Activated CD8-positive, alpha-beta memory T cell treated with anti-CD3 and anti-CD28 coated beads for 48 hours (primary cell): ENCODE measurements around the gene ZDHHC24.
"Not testable (repeated sequence)": the region's sequence is repeated elsewhere in the genome, so short reads cannot be mapped to it uniquely, and the experiment has no call there.

Source experiments
- DNase-seq, 3 experiments: peaks; one replicate each; pipeline ENCODE4 v3.0.0-alpha.2; 2020; ENCODE audit warnings: low read depth in 2 of 3, low spot score in 2 of 3

ZDHHC24 gene

DNA sequence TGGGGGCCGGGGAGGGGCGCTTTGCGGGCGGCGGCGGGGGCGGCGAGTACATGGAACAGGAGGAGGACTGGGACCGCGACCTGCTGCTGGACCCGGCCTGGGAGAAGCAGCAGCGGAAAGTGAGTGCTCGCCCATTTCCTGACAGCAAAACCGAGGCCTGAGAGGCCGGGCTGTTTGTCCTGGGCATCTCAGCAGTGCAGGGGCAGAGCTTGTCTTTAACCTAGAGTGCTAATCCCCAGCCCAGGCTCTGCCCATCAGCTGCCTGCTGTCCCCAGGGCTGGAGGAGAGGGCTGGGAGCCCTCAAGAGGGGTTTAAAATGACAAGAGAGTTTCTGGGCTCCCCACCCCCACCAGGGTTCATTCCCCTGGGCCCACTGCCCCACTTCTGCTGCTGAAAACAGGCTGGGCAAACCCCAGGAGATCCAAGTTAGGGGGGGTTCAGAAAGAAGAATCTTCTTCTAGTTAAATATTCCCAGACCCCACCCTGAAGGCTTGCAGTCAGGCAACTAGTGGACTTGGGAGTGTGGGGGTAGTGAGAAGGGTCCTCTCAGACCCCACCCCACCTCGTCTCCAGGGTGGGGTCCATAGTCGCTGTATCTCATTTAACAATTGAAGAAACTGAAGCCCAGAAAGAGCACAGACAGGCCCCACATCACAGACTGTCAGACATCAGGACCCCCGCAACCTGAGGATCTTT is 1.3 kb upstream of the ZDHHC24 start:
- no peak for DNase-seq

DNA sequence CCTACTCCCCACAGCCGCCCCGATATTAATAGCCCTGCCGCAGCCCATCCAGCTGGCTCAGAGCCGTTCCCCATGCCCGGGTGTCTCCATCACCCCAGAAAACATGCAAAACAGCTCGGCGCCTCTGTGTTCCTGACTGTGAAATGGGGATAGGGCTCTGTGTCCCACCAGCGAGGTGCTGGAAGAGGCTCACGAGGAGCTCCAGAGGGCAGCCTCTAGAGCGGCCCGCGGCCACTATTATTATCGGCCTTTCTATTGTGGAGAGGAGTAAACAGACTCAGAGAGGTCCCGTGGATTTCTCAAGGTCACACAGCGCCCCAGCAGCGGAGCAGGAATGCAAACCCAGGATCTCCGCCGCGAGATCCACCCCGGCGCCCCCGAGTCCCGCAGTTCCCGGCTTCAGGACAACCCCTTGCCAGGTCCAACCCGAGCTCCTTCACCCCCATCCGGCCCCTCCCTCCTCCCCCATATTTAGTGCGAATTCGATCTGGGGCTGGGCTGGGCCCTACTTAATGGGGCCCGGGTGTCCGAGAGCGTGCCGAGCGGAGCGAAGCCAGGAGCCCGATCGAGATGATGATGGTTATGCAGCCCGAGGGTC is 619 bp upstream of the ZDHHC24 start, which contains the start of gene ACTN3:
Gene ACTN3, plus strand, starts transcription at position 536 of the 598 bp plus-strand sequence. Its CDS starts 35 bp downstream, at position 571.
- DNase-seq = no peak

DNA sequence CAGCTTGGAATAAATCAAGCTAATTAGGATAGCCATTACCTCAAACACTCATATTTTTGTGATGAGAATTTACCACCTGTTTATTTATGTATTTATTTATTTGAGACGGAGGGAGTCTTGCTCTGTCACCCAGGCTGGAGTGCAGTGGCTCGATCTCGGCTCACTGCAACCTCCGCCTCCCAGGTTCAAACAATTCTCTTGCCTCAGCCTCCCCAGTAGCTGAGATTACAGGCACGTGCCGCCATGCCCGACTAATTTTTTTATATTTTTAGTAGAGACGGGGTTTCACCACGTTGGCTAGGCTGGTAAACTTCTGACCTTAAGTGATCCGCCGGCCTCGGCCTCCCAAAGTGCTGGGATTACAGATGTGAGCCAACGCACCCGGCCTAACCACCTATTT is 896 bp downstream of the ZDHHC24 start:
- not testable (repeated sequence) for DNase-seq

DNA sequence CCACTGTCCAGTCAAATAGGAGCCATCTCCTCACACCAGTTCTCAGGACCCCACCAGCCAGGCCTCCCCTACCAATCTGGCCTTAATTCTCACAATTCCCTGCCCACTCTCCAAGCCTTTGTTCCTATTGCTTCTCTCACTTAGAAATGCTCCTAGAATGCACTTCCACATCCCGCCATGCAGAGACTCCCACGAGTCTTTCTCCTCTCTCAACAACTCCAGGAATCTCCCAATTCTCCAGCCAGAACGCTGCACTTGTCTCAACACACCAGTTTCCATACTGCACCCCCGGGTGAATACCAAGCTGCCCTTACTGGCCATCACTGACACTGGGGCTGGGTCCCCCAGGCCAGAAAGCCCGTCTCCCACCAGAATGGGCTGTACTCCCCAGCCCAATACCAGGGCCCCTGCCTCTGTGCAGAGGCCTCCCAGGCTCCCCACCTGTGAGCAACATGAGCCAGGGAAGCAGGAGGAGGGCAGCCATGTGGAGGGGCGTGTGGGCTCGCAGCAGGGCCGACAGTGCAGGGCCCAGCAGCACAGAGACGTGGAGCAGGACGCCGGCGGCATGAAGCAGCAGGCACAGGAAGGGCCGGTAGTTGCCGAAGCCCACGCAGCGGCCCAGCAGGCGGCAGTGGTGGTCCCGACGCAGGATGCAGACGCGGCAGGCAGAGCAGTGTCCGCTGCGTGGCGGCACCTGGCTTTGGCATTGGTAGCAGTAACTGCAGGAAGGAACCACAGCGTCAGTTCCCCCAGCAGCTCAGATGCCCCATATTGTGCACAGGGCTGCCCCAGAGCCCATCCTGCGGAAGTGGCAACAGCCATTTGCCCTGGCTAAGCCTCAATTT is 2.4 kb downstream of the ZDHHC24 start:
- peak in 2 of 3 experiments; percentile 36 for DNase-seq

DNA sequence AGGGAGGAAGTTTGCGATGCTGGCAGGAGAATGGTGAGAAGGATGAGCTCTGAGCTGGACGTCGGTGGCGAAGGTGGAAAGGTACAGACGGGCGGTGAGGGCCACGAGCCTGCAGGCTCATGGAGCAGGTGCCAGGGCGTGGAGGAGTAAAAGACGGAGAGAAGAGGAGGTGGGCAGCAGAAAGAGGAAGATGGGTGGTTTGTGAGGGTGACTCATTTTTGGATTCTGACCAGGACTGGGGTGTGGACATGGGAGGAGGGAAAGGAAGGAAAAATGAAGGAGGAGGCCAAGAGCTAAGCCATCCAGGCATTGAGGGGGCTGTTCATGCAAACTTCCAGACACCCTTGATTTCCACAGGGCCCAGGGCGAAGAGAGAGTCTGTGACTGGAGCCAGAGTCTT is 3.5 kb downstream of the ZDHHC24 start:
- DNase-seq = no peak

DNA sequence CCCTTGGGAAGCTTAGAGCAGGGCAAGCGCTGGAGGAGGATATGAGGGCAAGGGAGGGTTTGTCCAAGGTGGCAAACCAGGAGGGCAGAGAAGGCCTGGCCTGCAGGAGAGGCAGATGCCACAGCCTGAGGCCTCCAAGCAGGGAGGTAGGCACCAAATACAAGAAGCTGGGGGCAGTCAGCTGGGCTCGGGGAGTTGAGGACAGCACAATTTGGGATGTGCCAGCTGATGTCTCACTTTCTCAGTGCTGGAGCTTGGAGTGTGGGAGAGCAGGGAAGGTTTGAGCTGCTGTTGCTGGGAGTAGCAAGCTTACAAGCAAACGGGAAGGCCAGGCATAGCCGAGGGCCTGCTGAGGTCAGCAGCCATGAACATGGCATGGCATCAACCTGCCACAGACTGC is 4.0 kb downstream of the ZDHHC24 start:
- no peak for DNase-seq

DNA sequence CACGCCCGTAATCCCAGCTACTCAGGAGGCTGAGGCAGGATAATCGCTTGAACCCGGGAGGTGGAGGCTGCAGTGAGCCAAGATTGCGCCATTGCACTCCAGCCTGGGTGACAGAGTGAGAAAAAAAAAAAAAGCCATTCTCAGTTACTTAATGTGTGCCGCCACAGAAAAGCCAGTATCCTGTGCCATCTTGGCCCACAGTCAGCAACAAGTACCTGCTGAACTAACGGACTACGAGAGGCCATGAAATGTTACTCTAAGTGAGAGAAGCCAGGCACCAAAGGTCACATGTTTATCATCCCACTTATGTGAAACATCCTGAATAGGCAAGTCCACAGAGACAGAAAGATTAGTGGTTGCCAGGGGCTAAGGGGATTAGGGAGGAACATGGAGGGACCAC is 5.2 kb downstream of the ZDHHC24 start:
- DNase-seq = not testable (repeated sequence)

DNA sequence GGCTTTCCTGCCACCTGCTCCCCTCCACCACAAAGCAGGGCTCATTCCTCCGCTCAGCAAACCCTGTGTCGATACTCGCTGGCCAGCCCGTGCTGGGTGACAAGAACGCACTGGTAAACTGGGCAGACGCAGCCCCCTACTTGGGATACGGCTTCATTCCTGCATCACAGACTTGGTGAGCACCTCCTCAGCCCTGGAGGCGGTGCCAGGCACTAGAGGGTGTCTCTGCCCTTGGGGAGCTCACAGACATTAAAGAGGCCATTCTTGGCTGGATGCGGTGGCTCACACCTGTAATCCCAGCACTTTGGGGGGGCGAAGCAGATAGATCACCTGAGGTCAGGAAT is 6.0 kb downstream of the ZDHHC24 start:
- no peak for DNase-seq

DNA sequence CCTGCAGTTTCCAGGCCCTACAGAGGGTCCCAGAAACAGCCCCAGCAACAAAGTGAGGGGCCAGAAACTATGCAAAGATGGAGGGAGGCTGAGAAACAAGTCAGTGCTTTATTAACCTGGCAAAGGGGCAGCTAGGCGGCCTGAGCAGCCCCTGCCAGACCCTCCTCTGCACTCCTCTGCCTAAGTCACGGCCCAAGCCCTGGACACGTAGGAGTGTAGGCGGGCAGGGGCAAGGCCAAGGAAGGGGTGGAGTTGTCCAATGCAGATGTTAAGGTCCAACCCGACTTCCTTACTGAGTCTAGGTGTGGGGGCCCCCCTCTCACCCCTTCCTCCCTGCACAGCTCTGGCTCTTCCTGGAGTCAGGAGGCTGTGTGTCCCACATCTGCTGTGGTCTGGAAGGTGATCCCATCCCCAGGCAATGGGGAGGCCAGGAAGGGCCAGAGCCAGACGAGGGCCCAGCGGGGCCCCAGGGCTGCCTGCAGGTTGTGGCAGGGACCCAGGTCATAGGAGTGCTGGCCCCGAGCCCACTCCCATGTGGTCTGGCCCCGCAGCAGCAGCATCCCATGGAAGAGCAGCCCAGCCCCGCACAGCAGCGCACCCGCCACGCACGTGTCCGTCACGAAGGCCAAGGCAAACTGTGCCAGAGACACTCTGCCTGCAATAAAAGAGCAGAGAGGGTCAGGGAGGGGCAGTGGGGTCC is 6.5 kb downstream of the ZDHHC24 start:
- no peak for DNase-seq

DNA sequence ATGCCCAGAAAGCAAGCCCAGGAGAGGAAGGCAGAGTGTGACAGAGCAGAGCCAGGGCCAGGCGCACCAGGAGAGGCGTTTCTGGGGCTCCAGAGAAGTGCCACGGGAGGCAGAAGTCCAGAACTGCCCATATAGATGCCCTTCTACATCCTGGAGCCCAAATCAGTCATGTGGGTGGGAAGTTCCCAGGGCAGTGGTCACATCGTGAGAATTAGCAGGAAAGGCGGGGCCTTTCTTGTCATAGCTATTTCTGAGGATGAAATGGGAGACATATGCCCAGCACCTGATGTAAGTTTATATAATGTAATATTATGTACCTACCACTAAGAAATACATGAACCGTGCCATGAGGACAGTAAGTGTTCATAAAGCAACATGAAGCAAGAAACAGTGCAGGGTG is 13.1 kb downstream of the ZDHHC24 start:
- DNase-seq = no peak

DNA sequence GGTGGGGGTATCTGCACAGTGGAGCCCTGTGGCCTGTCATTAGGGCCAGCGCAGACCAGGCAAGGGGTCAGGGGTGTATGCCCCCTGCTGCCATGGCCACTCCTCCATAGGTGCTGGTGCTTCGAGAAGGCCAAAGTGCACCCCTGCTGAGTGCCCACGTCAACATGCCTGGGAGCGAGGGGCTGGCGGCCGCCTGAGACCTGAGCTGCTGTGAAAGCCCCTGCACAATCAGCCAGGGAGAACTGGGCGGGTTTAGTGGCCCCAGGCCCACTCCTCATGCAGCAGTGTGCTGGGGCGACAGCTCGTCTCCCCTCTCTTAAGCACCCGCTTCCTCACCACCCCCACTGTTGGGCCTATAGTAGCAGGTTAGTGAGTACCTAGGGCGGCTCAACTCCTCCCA is 14.0 kb downstream of the ZDHHC24 start:
- no peak for DNase-seq

DNA sequence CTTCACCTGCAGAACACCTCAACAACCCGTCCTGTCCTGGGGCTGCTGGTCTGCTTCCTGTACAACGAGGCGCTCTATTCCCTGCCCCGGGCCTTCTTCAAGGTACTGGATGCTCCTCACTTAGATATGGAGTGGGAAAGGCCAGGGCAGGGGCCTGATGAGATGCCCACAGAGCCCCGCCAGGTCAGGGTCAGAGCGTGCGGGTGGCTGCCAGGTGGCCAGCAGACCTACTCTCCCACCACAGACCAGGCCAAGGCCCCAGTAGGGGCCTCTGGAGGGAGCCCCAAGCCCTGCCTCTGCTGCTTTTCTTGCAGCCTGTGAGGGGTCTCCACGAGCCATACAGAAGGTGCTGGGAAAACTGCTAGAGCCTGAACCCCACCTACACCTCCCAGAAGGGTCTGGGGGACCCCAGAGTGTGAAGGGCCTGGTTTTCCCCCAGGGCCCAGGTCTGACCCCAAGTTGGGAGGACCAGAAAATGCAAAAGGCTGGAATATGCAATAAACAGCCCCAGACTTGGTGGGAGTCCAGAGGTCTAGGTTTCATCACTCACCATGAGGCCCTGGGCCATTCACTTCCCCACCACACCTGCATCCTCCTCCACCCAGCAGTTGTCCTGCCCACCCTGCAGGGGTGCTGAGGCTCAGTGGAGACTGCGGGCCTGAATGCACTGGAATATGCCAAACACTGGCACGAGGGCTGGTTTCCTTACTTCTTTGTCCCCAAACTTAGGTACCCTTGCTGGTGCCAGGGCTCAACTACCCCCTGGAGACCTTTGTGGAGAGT is 14.7 kb downstream of the ZDHHC24 start:
- no peak for DNase-seq

DNA sequence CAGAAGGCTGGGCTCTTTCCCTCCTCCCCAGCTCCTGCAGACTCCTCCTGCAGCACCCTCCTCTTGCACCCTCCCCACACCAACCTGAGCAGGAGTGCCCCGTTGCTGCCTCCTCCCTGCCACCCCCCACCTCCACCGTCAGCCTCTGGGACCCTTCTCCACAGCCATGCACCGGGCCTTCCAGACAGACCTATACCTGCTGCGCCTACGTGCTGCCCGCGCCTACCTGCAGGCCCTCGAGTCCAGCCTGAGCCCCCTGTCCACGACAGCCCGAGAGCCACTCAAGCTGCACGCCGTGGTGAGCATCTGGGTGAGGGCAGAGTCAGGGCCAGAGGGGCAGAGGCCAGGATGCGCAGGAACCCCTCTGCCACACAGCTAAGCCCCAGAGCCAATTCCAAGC is 16.2 kb downstream of the ZDHHC24 start:
- DNase-seq = no peak

DNA sequence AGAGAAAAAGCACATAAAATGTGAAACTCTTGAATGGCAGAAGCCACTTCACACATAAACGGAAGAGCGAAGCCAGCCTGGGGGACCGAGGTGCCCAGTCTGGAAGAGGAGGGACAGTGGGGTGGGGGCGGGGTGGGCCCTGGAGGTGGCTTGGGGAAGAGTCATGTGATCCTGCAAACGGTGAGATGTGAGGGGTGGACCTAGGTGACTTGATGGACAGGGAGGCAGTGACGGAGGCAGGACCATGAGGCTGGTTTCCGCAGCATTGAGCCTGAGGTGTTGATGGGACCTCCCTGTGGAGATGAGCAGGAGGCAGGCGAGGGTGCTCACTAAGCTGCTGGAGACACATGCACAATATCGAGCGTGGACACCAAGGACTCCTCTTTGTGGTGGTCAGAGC is 16.8 kb downstream of the ZDHHC24 start:
- no peak for DNase-seq

DNA sequence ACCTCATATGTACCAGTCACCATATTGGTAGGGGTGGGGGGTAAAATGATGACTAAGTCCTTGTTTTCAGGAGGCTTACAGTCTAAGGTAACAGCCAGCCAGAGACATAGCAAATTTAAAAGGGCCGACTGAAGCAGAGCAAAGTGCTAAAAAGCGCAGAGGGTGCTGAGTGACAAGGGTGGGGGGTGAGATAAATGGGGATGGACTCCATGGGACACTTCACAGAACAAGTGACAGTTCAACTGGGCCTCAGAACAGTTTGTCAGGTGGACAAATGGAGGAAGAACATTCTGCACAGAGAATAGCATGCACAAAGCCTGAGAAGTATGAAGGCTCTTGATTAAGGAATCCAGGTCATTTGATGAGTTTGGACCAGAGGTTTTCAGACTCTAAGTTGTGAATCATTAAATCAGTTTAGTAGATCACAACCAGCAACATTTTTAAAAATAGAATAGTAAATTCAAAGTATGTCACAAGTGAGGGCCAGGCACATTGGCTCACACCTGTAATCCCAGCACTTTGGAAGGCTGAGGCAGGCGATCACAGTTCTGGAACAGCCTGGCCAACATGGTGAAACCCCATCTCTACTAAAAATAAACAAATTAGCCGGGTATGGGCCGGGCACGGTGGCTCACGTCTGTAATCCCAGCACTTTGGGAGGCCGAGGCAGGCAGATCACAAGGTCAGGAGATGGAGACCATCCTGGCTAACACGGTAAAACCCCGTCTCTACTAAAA is 21.4 kb downstream of the ZDHHC24 start:
- DNase-seq = no peak

DNA sequence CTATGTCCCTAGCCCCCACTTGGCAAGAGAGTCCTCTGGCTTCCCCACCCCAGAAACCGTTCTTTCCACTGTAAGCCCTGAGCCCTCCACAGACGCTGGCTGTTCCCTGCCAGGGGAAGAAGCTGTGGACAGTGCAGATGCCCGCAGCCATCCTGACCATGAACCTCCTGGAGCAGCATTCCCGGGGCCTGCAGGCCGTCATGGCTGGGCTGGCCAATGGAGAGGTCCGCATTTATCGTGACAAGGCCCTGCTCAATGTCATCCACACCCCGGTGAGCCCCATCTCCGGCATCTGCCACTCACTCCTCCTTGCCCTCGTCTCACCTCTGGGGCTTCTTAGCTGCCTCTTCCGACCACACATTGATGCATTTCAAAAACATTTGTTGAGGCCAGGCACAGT is 22.2 kb downstream of the ZDHHC24 start:
- no peak for DNase-seq

DNA sequence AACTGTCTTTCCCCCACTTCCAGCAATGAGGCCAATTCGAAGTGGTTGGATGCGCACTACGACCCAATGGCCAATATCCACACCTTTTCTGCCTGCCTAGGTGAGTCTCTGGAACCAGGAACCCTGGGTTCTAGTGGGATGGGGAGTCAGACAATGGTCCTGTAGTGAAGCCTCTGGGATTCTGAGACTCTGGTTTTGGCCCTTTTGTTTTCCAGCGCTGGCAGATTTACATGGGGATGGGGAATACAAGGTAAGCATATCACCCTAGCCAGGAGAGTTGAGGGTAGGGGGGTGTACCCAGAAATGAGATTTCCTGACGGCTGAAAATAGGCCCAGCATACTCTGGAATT is 34.9 kb downstream of the ZDHHC24 start:
- no peak for DNase-seq

DNA sequence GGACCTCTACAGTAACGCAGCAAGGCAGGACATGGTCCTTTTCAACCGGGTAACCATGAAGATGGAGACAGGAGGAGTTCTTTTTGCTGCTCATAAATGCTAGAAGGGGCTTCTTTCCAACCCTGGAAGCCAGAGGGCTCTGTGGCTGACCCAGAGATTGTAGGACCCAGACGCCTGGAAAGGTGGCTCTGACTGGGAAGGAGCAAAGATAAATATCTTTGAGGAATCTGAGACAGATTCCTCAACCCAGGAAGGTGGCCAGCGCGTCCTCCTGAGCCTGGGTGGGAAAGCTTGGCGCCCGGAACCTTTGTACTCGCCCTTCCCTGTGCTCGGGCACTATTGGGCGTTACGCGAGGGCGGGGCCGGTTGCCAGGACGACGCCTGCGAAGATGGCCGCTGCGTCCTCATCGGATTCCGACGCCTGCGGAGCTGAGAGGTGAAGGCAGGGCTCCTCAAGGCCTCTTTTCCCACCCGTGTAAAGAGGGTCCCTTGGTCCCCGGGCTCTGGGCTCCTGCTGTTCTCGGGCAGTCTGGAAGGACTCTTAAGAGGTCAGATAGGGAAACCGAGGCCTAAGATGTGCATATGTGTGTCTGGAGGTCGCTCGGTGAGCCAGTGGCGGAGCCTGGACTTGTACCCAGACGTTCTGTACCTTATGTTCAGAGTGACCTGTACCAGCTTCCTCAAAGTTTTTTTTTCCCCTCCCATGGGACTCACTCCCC is 35.4 kb downstream of the ZDHHC24 start, which contains the start of gene BBS1:
Gene BBS1, plus strand, starts transcription at position 365 of the 719 bp plus-strand sequence. Its CDS starts 25 bp downstream, at position 390.
- DNase-seq = peak; percentile 66 to 72 (median 66)

DNA sequence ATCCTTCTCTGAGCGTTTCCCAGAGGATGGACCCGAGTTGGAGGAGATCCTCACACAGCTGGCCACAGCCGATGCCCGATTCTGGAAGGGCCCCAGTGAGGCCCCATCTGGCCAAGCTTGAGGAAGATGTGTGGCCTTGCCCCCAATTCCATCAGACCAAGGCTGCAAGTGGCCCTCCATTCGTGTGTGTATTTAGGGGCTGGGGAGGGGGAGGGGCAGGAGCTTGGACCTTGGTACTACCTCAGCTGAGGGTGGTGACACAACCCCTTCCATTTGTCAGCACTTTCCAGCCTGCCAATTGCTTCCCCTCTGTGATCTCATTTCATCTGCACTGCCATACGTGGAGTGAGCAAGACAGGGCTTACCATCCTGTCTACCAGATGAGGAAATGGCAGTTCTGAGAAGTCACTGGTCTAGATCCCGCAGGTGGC is 36.7 kb downstream of the ZDHHC24 start:
- DNase-seq = no peak
